PC-3 (cell line): ENCODE results near the gene P2RY11. TPM values are rescaled to one million over a fixed set of nuclear protein-coding genes. Genes with fewer than 3 reads are reported as not detected.

ENCODE experiments used
- ATAC-seq: fragments of 200-7000 bp; cut with Tn5 transposase; 2 replicates; pipeline ENCODE4 v1.9.1; 2020; ENCODE audit warnings: mild to moderate bottlenecking, moderate library complexity
- BruUV-seq: library from RNA; stranded (reverse); fragments of 400-500 nt; replicated peaks from 2 replicates; lab custom pipeline; 2021; lab: Mats Ljungman, UMichigan
- CTCF ChIA-PET: fragments of 300-600 bp; sonication (Branson Sonifier 250); formaldehyde crosslinking; loops from one replicate; lab custom pipeline; 2022; ENCODE audit warnings: antibody characterized with exemption; lab: Charles Lee
- POLR2A ChIA-PET: fragments of 300-600 bp; sonication (Branson Sonifier 250); formaldehyde crosslinking; loops from one replicate; lab custom pipeline; 2022; ENCODE audit warnings: antibody characterized with exemption; ENCODE audit not compliant: unreplicated experiment; lab: Charles Lee
- DNase-seq: peaks from one replicate; pipeline ENCODE4 v3.0.0-alpha.2; 2015
- H2AFZ ChIP-seq: fragments of 300-600 bp; sonication (generic); 2 replicates; pipeline ENCODE4 v1.6.0; 2016; ENCODE audit warnings: antibody characterized with exemption, low read length
- H3F3A ChIP-seq: fragments of 300-600 bp; sonication (generic); one replicate; pipeline ENCODE4 v1.6.0; 2017; ENCODE audit warnings: antibody characterized with exemption, low read length, control low read depth, mild to moderate bottlenecking; ENCODE audit not compliant: unreplicated experiment
- H3K27ac ChIP-seq: fragments of 300-600 bp; sonication (generic); 2 replicates; pipeline ENCODE4 v1.5.1; 2016; ENCODE audit warnings: mild to moderate bottlenecking, low read length
- H3K27me3 ChIP-seq: fragments of 300-600 bp; sonication (generic); 2 replicates; pipeline ENCODE4 v1.6.1; 2016; ENCODE audit warnings: low read length, mixed read lengths
- H3K36me3 ChIP-seq: fragments of 300-600 bp; sonication (generic); 2 replicates; pipeline ENCODE4 v1.6.1; 2016; ENCODE audit warnings: low read depth, mixed run types, low read length, mixed read lengths
- H3K4me1 ChIP-seq: fragments of 300-600 bp; sonication (generic); 2 replicates; pipeline ENCODE4 v1.5.1; 2016; ENCODE audit warnings: low read length; ENCODE audit not compliant: insufficient read depth
- H3K4me2 ChIP-seq: fragments of 300-600 bp; sonication (generic); 2 replicates; pipeline ENCODE4 v1.6.0; 2016; ENCODE audit warnings: low read length
- H3K4me3 ChIP-seq: fragments of 300-600 bp; sonication (generic); 2 replicates; pipeline ENCODE4 v1.5.1; 2016; ENCODE audit warnings: mild to moderate bottlenecking, low read length, mixed read lengths
- H3K79me2 ChIP-seq: fragments of 300-600 bp; sonication (generic); 2 replicates; pipeline ENCODE4 v1.6.1; 2017; ENCODE audit warnings: low read length, mixed read lengths
- H3K9ac ChIP-seq: fragments of 300-600 bp; sonication (generic); 2 replicates; pipeline ENCODE4 v1.6.0; 2016; ENCODE audit warnings: mild to moderate bottlenecking, low read length
- H3K9me2 ChIP-seq: fragments of 300-600 bp; sonication (generic); replicated peaks from 2 replicates; pipeline ENCODE4 v1.6.1; 2016; ENCODE audit warnings: mixed run types, low read length, mixed read lengths
- H3K9me3 ChIP-seq: fragments of 300-600 bp; sonication (generic); 2 replicates; pipeline ENCODE4 v1.6.1; 2016; ENCODE audit warnings: low read length, mixed read lengths
- H4K20me1 ChIP-seq: fragments of 300-600 bp; sonication (generic); 2 replicates; pipeline ENCODE4 v1.6.1; 2016; ENCODE audit warnings: low read length, mixed read lengths
- CTCF ChIP-seq: fragments of 300-600 bp; sonication (generic); conservative IDR thresholded peaks from 2 replicates; pipeline ENCODE4 v1.5.1; 2017; ENCODE audit warnings: antibody characterized with exemption, low read depth, mild to moderate bottlenecking, low read length
- EZH2 ChIP-seq: fragments of 300-600 bp; sonication (generic); IDR thresholded peaks from one replicate; pipeline ENCODE4 v1.6.1; 2017; ENCODE audit warnings: antibody characterized with exemption, mild to moderate bottlenecking, low read length; ENCODE audit not compliant: unreplicated experiment
- EZH2phosphoT487 ChIP-seq: fragments of 300-600 bp; sonication (generic); IDR thresholded peaks from 2 replicates; pipeline ENCODE4 v1.6.1; 2018; ENCODE audit warnings: mild to moderate bottlenecking, antibody characterized with exemption, low read length, borderline replicate concordance
- intact Hi-C: fragments of 100-400 bp; cut with micrococcal nuclease; formaldehyde crosslinking; loops from 2 replicates; pipeline ENCODE4 v1.9.0; 2023
- total RNA-seq: library from RNA; depleted of rRNA; stranded (reverse); fragments of >200 nt; gene quantifications from 2 replicates; pipeline ENCODE4 v1.2.3, GENCODE V29; 2014

Gene P2RY11
- total RNA-seq, 1 experiment from 2014 or later, result 11.1 TPM

GRCh38 chr19:10137751-10138682 is 26.5 kb downstream of the P2RY11 start:
- ChIA-PET CTCF (no interaction called here), POLR2A (no interaction called here)
- BruUV-seq, result no TSS peak

GRCh38 chr19:10138879-10139795 is 27.6 kb downstream of the P2RY11 start:
- Histone ChIP-seq H3K27ac (no peak overlapping the region), H3K9me3 (no peaks in the 10 kb centered on the region), H3K4me1 (no peaks in the 10 kb centered on the region), H4K20me1 (no peaks in the 10 kb centered on the region), H3K79me2 (no peaks in the 10 kb centered on the region), H3K9me2 (no peaks in the 10 kb centered on the region), H2AFZ (no peak overlapping the region), H3K36me3 (peaks cover 81% of the 10 kb centered on the region), H3F3A (no peaks in the 10 kb centered on the region), H3K9ac (no peak overlapping the region), H3K4me3 (no peak overlapping the region), H3K27me3 (no peaks in the 10 kb centered on the region), H3K4me2 (no peak overlapping the region)
- DNase-seq (no peak), ATAC-seq (no peak)
- BruUV-seq, result no TSS peak
- TF ChIP-seq CTCF (no peak), EZH2 (no peak)
- ChIA-PET CTCF (no interaction called here), POLR2A (no interaction called here)
- intact Hi-C loops, result no loop called here

More at GRCh38 chr19:10137751-10138682, 26.5 kb downstream of the P2RY11 start:
- no peak overlapping the region for H3K27ac ChIP-seq
- intact Hi-C loops, result no loop called here
- H3K79me2 ChIP-seq, result no peaks in the 10 kb centered on the region
- H4K20me1 ChIP-seq, result no peaks in the 10 kb centered on the region
- H3K27me3 ChIP-seq, result no peaks in the 10 kb centered on the region
- no peaks in the 10 kb centered on the region for H3K9me3 ChIP-seq
- TF ChIP-seq EZH2, result no peak
- TF ChIP-seq CTCF, result no peak
- no peak for TF ChIP-seq EZH2phosphoT487
- no peak overlapping the region for H3K4me3 ChIP-seq
- no peak overlapping the region for H2AFZ ChIP-seq
- H3K4me1 ChIP-seq, result no peaks in the 10 kb centered on the region
- ATAC-seq (no peak), DNase-seq (no peak)
- no peak overlapping the region for H3K9ac ChIP-seq
- H3K36me3 ChIP-seq, result peaks cover 82% of the 10 kb centered on the region
- H3K9me2 ChIP-seq, result no peaks in the 10 kb centered on the region
- H3K4me2 ChIP-seq, result no peak overlapping the region
- H3F3A ChIP-seq, result no peaks in the 10 kb centered on the region
